Smooth muscle cell (in vitro differentiated cells): ENCODE results near the gene UBL4A. TPM values are rescaled to one million over a fixed set of nuclear protein-coding genes. Genes with fewer than 3 reads are reported as not detected.

Source experiments
- DNase-seq: peaks from one replicate; lab custom pipeline; 2025; ENCODE audit not compliant: unreplicated experiment; lab: John Stamatoyannopoulos, UW
- H2AFZ ChIP-seq: fragments of 200-600 bp; sonication (generic); 2 replicates; pipeline ENCODE4 v1.6.0; 2016; ENCODE audit warnings: antibody characterized with exemption, low read depth, mild to moderate bottlenecking
- H3F3A ChIP-seq: fragments of 200-600 bp; sonication (generic); 2 replicates; pipeline ENCODE4 v1.6.0; 2017; ENCODE audit warnings: antibody characterized with exemption, low read depth
- H3K27ac ChIP-seq: fragments of 200-600 bp; sonication (generic); 2 replicates; pipeline ENCODE4 v1.5.1; 2016; ENCODE audit warnings: low read depth, mild to moderate bottlenecking
- H3K27me3 ChIP-seq: fragments of 200-600 bp; sonication (generic); 2 replicates; pipeline ENCODE4 v1.6.1; 2016; ENCODE audit warnings: low read depth, mild to moderate bottlenecking
- H3K36me3 ChIP-seq: fragments of 200-600 bp; sonication (generic); 2 replicates; pipeline ENCODE4 v1.5.1; 2016; ENCODE audit warnings: low read depth
- H3K4me1 ChIP-seq: fragments of 200-600 bp; sonication (generic); 2 replicates; pipeline ENCODE4 v1.5.1; 2016; ENCODE audit warnings: low read depth
- H3K4me2 ChIP-seq: fragments of 200-600 bp; sonication (generic); 2 replicates; pipeline ENCODE4 v1.6.0; 2016; ENCODE audit warnings: mild to moderate bottlenecking
- H3K4me3 ChIP-seq: fragments of 200-600 bp; sonication (generic); 2 replicates; pipeline ENCODE4 v1.5.1; 2016; ENCODE audit warnings: mild to moderate bottlenecking
- H3K79me2 ChIP-seq: fragments of 200-600 bp; sonication (generic); 2 replicates; pipeline ENCODE4 v1.6.0; 2016; ENCODE audit warnings: low read depth, mild to moderate bottlenecking
- H3K9ac ChIP-seq: fragments of 200-600 bp; sonication (generic); 2 replicates; pipeline ENCODE4 v1.6.0; 2016; ENCODE audit warnings: low read depth
- H3K9me3 ChIP-seq: fragments of 200-600 bp; sonication (generic); replicated peaks from 2 replicates; pipeline ENCODE4 v1.5.1; 2016; ENCODE audit warnings: low read depth
- H4K20me1 ChIP-seq: fragments of 200-600 bp; sonication (generic); 2 replicates; pipeline ENCODE4 v1.6.0; 2016; ENCODE audit warnings: low read depth
- WGBS: methylation state at CpG from one replicate; pipeline ENCODE4 v1.1.7; 2016; ENCODE audit warnings: low lambda C conversion rate; 5-methylcytosine and 5-hydroxymethylcytosine counted together
- polyA plus RNA-seq: library from polyadenylated mRNA; unstranded; fragments of >200 nt; fragmentation: Nextera tagmentation; extraction: Ambion mirVana; gene quantifications from 2 replicates; pipeline ENCODE4 v1.2.1, GENCODE V29; 2016
- total RNA-seq: library from RNA; depleted of rRNA; stranded (reverse); fragments of >200 nt; gene quantifications from 2 replicates; pipeline ENCODE4 v1.2.3, GENCODE V29; 2014
- TF ChIP-seq, protein P1 (sequence below): fragments of 200-600 bp; sonication (generic); IDR thresholded peaks from 2 replicates; pipeline ENCODE4 v1.5.1; 2017; ENCODE audit warnings: borderline replicate concordance, mild to moderate bottlenecking, antibody characterized with exemption; ENCODE audit not compliant: insufficient read depth, poor library complexity, severe bottlenecking

The UBL4A gene
- total and polyA plus RNA-seq, 2 experiments from 2014 or later, result 42.1 to 46.9 TPM

GRCh38 chrX:154482786-154483185 is 3.6 kb downstream of the UBL4A start:
- no peak overlapping the region for H3K4me2 ChIP-seq
- no peak overlapping the region for H2AFZ ChIP-seq
- no peak overlapping the region for H3K4me3 ChIP-seq
- peaks cover 7% of the 10 kb centered on the region for H3K79me2 ChIP-seq
- no peaks in the 10 kb centered on the region for H3K4me1 ChIP-seq
- no peaks in the 10 kb centered on the region for H3K36me3 ChIP-seq
- H4K20me1 ChIP-seq, result no peaks in the 10 kb centered on the region
- H3K9me3 ChIP-seq, result no peaks in the 10 kb centered on the region
- DNase-seq, result no peak
- TF ChIP-seq, protein P1, sequence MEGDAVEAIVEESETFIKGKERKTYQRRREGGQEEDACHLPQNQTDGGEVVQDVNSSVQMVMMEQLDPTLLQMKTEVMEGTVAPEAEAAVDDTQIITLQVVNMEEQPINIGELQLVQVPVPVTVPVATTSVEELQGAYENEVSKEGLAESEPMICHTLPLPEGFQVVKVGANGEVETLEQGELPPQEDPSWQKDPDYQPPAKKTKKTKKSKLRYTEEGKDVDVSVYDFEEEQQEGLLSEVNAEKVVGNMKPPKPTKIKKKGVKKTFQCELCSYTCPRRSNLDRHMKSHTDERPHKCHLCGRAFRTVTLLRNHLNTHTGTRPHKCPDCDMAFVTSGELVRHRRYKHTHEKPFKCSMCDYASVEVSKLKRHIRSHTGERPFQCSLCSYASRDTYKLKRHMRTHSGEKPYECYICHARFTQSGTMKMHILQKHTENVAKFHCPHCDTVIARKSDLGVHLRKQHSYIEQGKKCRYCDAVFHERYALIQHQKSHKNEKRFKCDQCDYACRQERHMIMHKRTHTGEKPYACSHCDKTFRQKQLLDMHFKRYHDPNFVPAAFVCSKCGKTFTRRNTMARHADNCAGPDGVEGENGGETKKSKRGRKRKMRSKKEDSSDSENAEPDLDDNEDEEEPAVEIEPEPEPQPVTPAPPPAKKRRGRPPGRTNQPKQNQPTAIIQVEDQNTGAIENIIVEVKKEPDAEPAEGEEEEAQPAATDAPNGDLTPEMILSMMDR, result no peak
- H3F3A ChIP-seq, result no peaks in the 10 kb centered on the region
- no peak overlapping the region for H3K9ac ChIP-seq
- WGBS, result 86% methylated on average over 6 of the region's 7 CpGs
- no peak overlapping the region for H3K27ac ChIP-seq
- H3K27me3 ChIP-seq, result no peaks in the 10 kb centered on the region

DNA sequence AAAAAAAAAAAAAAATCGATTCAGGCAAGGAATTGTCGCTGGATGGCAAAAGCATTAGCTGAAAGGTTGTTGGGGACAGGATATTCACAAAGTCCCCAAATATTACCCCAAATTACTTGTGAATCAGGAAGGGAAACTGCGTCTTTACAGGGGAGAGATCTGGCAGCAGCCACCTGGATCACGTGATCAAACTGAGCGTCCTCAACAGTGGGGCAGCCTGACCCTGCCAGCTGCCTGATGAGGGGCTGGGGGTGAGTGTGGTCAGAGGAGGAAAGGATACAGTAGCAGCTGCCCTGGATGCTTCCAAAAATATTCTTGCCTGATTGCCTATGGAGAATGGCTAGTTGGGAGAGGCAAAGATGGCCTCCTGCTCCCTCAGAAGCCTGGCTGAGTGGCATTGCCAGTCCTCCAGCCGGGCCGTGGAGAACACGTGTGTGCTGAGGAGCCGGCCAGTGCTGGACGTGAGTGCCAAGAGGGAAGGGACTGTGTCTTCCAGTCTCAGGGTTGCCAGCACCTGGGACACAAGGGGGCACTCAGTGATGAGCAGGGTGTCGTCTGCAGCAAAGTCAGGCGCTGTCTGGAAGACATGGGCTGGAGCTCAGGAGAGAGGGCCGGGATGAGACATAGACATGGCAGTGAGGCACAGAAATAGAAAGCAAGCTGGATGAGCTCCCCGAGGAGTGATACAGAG is 4.4 kb downstream of the UBL4A start:
- Histone ChIP-seq H3K4me1 (no peaks in the 10 kb centered on the region), H3K4me2 (no peak overlapping the region), H3F3A (no peaks in the 10 kb centered on the region), H2AFZ (no peak overlapping the region), H3K79me2 (peaks cover 7% of the 10 kb centered on the region), H3K27me3 (no peaks in the 10 kb centered on the region), H3K4me3 (no peak overlapping the region), H3K9me3 (no peaks in the 10 kb centered on the region), H4K20me1 (no peaks in the 10 kb centered on the region), H3K27ac (no peak overlapping the region), H3K9ac (no peak overlapping the region), H3K36me3 (no peaks in the 10 kb centered on the region)
- WGBS, result 85% methylated on average over 14 of the region's 14 CpGs
- TF ChIP-seq, protein P1, result no peak
- DNase-seq, result no peak

GRCh38 chrX:154481195-154481594 is 5.2 kb downstream of the UBL4A start:
- H3K79me2 ChIP-seq, result peaks cover 7% of the 10 kb centered on the region
- no peak overlapping the region for H3K9ac ChIP-seq
- H2AFZ ChIP-seq, result no peak overlapping the region
- H3K36me3 ChIP-seq, result no peaks in the 10 kb centered on the region
- no peaks in the 10 kb centered on the region for H3K4me1 ChIP-seq
- no peak for DNase-seq
- H3F3A ChIP-seq, result no peaks in the 10 kb centered on the region
- 91% methylated on average over 5 of the region's 5 CpGs for WGBS
- no peaks in the 10 kb centered on the region for H4K20me1 ChIP-seq
- H3K9me3 ChIP-seq, result no peaks in the 10 kb centered on the region
- H3K27ac ChIP-seq, result no peak overlapping the region
- H3K27me3 ChIP-seq, result no peaks in the 10 kb centered on the region
- H3K4me2 ChIP-seq, result no peak overlapping the region
- TF ChIP-seq, protein P1, result no peak
- no peak overlapping the region for H3K4me3 ChIP-seq
